NB4 (cell line): ENCODE results near the gene ABCB8.

Experiments
- DNase-seq: peaks from one replicate; pipeline ENCODE4 v3.0.0; 2010; ENCODE audit warnings: low read depth
- H3K4me3 ChIP-seq: one replicate; pipeline ENCODE4 v1.5.1; 2011; ENCODE audit warnings: mild to moderate bottlenecking, low read depth, low read length, moderate library complexity
- CTCF ChIP-seq: IDR thresholded peaks from one replicate; pipeline ENCODE4 v1.5.1; 2012; ENCODE audit warnings: low read depth, low read length
- MAX ChIP-seq: IDR thresholded peaks from 2 replicates; pipeline ENCODE4 v1.6.1; 2011; ENCODE audit warnings: low read depth, low read length
- MYC ChIP-seq: IDR thresholded peaks from 2 replicates; pipeline ENCODE4 v1.6.1; 2011; ENCODE audit warnings: low read depth, low read length
- POLR2A ChIP-seq: IDR thresholded peaks from 2 replicates; pipeline ENCODE4 v1.6.1; 2011; ENCODE audit warnings: mild to moderate bottlenecking; ENCODE audit not compliant: insufficient read length; ENCODE audit errors: extremely low read depth

ABCB8 gene

DNA sequence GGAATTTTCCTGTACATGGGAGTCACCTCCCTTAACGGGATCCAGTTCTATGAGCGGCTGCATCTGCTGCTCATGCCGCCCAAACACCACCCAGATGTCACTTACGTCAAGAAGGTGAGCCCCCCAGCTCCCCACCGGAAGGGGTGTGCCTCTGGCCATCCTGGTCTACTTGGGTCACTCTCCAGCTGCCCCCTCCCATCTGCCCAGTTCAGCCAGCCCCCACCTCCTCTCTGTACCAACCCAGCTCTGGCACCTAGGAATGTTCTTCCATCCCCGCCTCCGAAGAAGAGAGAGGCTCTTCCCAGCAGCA is 47.4 kb downstream of the ABCB8 start:
- no peak overlapping the region for H3K4me3 ChIP-seq
- TF ChIP-seq MAX (no peak), CTCF (no peak), MYC (no peak), POLR2A (no peak)
- no peak for DNase-seq

DNA sequence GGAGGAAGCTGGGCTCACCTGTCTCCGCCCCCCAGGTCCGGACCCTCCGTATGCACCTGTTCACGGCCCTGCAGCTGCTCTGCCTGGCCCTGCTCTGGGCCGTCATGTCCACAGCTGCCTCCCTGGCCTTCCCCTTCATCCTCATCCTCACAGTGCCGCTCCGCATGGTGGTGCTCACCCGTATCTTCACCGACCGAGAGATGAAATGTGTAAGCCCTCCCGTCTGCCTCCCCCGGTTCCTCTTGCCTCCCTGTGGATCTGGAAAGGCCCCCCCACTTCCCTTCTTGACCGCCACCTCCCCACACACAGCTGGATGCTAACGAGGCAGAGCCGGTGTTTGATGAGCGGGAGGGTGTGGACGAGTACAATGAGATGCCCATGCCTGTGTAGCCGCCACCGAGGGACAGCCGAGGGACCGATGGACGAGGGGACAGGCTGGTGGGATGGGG is 47.8 kb downstream of the ABCB8 start:
- DNase-seq: no peak
- TF ChIP-seq CTCF (no peak), MAX (no peak), MYC (no peak), POLR2A (no peak)
- no peak overlapping the region for H3K4me3 ChIP-seq

DNA sequence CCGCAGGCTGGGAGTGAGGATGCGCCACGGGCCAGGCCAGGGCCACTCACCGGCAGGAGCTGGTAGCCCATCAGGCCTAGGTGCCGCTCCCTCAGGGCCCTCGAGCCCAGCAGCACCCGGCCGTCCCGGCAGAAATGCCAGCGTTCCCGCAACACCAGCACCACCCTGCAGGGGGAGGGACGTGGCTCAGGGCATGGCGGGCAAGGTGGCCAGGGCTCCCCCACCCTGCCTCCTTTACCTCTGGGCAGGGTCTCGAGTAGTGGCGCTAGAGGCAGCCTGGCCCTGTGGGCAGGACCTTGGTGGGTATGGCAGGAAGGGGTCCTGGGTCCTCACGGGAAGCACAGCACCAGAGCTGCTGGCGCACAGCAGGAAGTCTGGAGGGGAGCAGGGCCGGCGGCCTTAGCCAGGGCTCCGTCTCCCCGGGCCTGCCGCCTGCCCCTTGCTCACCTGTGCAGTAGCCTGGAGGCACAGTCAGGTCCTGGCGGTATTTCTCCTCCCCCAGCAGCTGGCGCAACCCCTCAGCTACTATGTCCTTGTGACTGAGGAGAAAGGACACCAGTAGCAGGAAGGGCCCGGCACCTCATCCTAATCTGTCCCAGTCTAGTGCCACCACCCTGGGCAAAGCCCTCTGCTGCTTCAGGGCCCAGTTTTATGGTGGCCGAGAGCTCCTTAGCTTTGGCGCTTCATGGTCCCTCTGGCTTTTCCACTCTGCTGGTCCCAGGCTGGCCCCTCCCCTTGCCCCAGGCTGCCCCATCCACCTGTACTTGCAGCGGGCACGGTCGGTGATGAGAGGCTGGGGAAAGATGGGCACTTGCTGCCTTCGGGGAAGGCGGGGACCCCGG is 48.8 kb downstream of the ABCB8 start:
- TF ChIP-seq MYC (no peak), CTCF (peak; percentile 26)
- no peak overlapping the region for H3K4me3 ChIP-seq
- DNase-seq: peak; percentile 46

- no peak for DNase-seq
- no peak overlapping the region for H3K4me3 ChIP-seq
- no peak for TF ChIP-seq POLR2A
- no peak for TF ChIP-seq MYC
- TF ChIP-seq MAX: no peak
- TF ChIP-seq CTCF: no peak
These were observed 49.5 kb downstream of the ABCB8 start for GRCh38 chr7:151077705-151078232.

GRCh38 chr7:151078233-151079040 is 50.2 kb downstream of the ABCB8 start:
- H3K4me3 ChIP-seq: no peak overlapping the region
- TF ChIP-seq POLR2A (no peak), MAX (no peak), MYC (no peak), CTCF (no peak)
- DNase-seq: no peak
